Bronchial epithelial cell (primary cell): Measurements from ENCODE around the gene UBL5. TPM values are rescaled to one million over a fixed set of nuclear protein-coding genes. Genes with fewer than 3 reads are reported as not detected.
A peak's percentile ranks its signal among the peaks of the same experiment; 100 is the strongest.
"Not testable (repeated sequence)": the region's sequence is repeated elsewhere in the genome, so short reads cannot be mapped to it uniquely, and the experiment has no call there.

ENCODE experiments used
- DNase-seq: peaks from one replicate; pipeline ENCODE4 v3.0.0-alpha.2; 2010; ENCODE audit warnings: low read depth
- FAIRE-seq: peaks from 2 replicates; lab custom pipeline; 2011; peaks lifted over from hg19 to GRCh38; lab: Jason Lieb, UNC
- H3K27me3 ChIP-seq: 2 replicates; pipeline ENCODE4 v1.5.1; 2011; ENCODE audit warnings: low read length; ENCODE audit not compliant: control insufficient read depth, insufficient read depth
- H3K36me3 ChIP-seq: 2 replicates; pipeline ENCODE4 v1.5.1; 2011; ENCODE audit warnings: low read length; ENCODE audit not compliant: control insufficient read depth, insufficient read depth
- H3K4me3 ChIP-seq: 2 replicates; pipeline ENCODE4 v1.5.1; 2011; ENCODE audit warnings: mild to moderate bottlenecking, low read depth, low read length, control low read depth
- CTCF ChIP-seq: IDR thresholded peaks from 2 replicates; pipeline ENCODE4 v1.5.1; 2011; ENCODE audit warnings: mild to moderate bottlenecking, moderate library complexity, low read length, control low read depth, inconsistent platforms; ENCODE audit not compliant: insufficient read depth, severe bottlenecking
- total RNA-seq: library from RNA; depleted of rRNA; stranded (reverse); fragments of >200 nt; gene quantifications from 2 replicates; pipeline ENCODE4 v1.2.1, GENCODE V29; 2014

Gene UBL5
- total RNA-seq, 1 donor from 2014 or later = 314 TPM

- H3K4me3 ChIP-seq = peak overlapping the region; percentile 87
- peaks cover 10% of the 10 kb centered on the region for H3K36me3 ChIP-seq
- no peaks in the 10 kb centered on the region for H3K27me3 ChIP-seq
- no peak for DNase-seq
- FAIRE-seq = no peak
- TF ChIP-seq CTCF = no peak
These were observed 7.8 kb downstream of the UBL5 start for GRCh38 chr19:9835507-9835949.

GRCh38 chr19:9836021-9836420 lies 8.3 kb downstream of the UBL5 start:
- no peak for FAIRE-seq

GRCh38 chr19:9838324-9838723 lies 10.6 kb downstream of the UBL5 start:
- no peak overlapping the region for H3K4me3 ChIP-seq
- no peaks in the 10 kb centered on the region for H3K27me3 ChIP-seq
- no peak for TF ChIP-seq CTCF
- DNase-seq = no peak
- FAIRE-seq = no peak
- peaks cover 23% of the 10 kb centered on the region for H3K36me3 ChIP-seq

More at GRCh38 chr19:9836021-9836420, 8.3 kb downstream of the UBL5 start:
- no peak for DNase-seq
- no peak for TF ChIP-seq CTCF
- H3K27me3 ChIP-seq = no peaks in the 10 kb centered on the region
- H3K36me3 ChIP-seq = peaks cover 10% of the 10 kb centered on the region
- peak overlapping the region; percentile 87 for H3K4me3 ChIP-seq

- Histone ChIP-seq H3K27me3 (no peaks in the 10 kb centered on the region), H3K4me3 (no peak overlapping the region), H3K36me3 (peaks cover 24% of the 10 kb centered on the region)
- no peak for TF ChIP-seq CTCF
- no peak for DNase-seq
- FAIRE-seq = no peak
These were observed 11.7 kb downstream of the UBL5 start for GRCh38 chr19:9839415-9839814.

- FAIRE-seq = no peak
- H3K36me3 ChIP-seq = peaks cover 26% of the 10 kb centered on the region
These were observed 15.3 kb downstream of the UBL5 start for GRCh38 chr19:9842834-9843625.

GRCh38 chr19:9843626-9844273 lies 16.0 kb downstream of the UBL5 start:
- not testable (repeated sequence) for FAIRE-seq, H3K27me3 ChIP-seq, H3K4me3 ChIP-seq, DNase-seq
- peaks cover 25% of the 10 kb centered on the region for H3K36me3 ChIP-seq

More at GRCh38 chr19:9842834-9843625, 15.3 kb downstream of the UBL5 start:
- DNase-seq = no peak
- Histone ChIP-seq H3K4me3 (no peak overlapping the region), H3K27me3 (no peaks in the 10 kb centered on the region)
- no peak for TF ChIP-seq CTCF
